Right lobe of liver (tissue), 6 donors: ENCODE results near the gene SUMO1. TPM values are rescaled to one million over a fixed set of nuclear protein-coding genes. Genes with fewer than 3 reads are reported as not detected.

Experiments used
- ATAC-seq, 4 donors: fragments of 200-7000 bp; cut with Tn5 transposase; one replicate each; pipeline ENCODE4 v1.9.1; 2020; ENCODE audit warnings: mild to moderate bottlenecking in 4 of 4, moderate library complexity in 4 of 4
- DNase-seq, 3 donors: peaks; one replicate each; pipeline ENCODE4 v3.0.0-alpha.2; 2020
- H3K27ac ChIP-seq, 3 donors: fragments of 200-600 bp; one replicate each; pipeline ENCODE4 v1.8.0; 2022
- H3K27me3 ChIP-seq, 2 donors: fragments of 200-600 bp; one replicate each; pipeline ENCODE4 v1.8.0; 2022
- H3K36me3 ChIP-seq, 4 donors: fragments of 200-600 bp; sonication (generic) in 1 of 4; one replicate each; pipeline versions ENCODE4 v1.5.1 to v1.8.0; 2017 to 2022; ENCODE audit warnings: control low read depth in 1 of 4
- H3K4me1 ChIP-seq, 4 donors: fragments of 200-600 bp; sonication (generic) in 1 of 4; one replicate each; pipeline versions ENCODE4 v1.5.1 to v1.8.0; 2017 to 2022; ENCODE audit warnings: control low read depth in 1 of 4
- H3K4me3 ChIP-seq, 3 donors: fragments of 200-600 bp; one replicate each; pipeline ENCODE4 v1.8.0; 2022
- H3K9me3 ChIP-seq, 4 donors: fragments of 200-600 bp; sonication (generic) in 1 of 4; one replicate each; pipeline versions ENCODE4 v1.5.1 to v1.8.0; 2017 to 2022; ENCODE audit warnings: control low read depth in 1 of 4
- CTCF ChIP-seq, 4 donors: fragments of 200-600 bp in 3 of 4; fragments of 450-650 bp in 1 of 4; IDR thresholded peaks; one replicate each; pipeline versions ENCODE4 v1.5.1 to v1.8.0; 2016 to 2022; ENCODE audit warnings: antibody characterized with exemption in 4 of 4, mild to moderate bottlenecking in 2 of 4
- POLR2A ChIP-seq: fragments of 450-650 bp; IDR thresholded peaks from one replicate; pipeline ENCODE4 v1.6.1; 2017; ENCODE audit warnings: antibody characterized with exemption, mild to moderate bottlenecking
- WGBS: methylation state at CpG from one replicate; pipeline ENCODE4 v1.1.6; 2018; ENCODE audit warnings: low coverage, low lambda C conversion rate; ENCODE audit not compliant: insufficient coverage; ENCODE audit errors: missing lambda C conversion rate; 5-methylcytosine and 5-hydroxymethylcytosine counted together
- intact Hi-C, 2 donors: fragments of 100-400 bp; cut with DNase I; formaldehyde crosslinking; loops; one replicate each; pipeline versions ENCODE4 v1.11.2 to v1.14.1; 2022
- total RNA-seq, 6 experiments: library from RNA; depleted of rRNA in 2 of 6; stranded (reverse); fragments of >200 nt in 2 of 6; fragmentation: NEBNext Ultra II Directional in 3 of 6; extraction: Animal tissue kit (Norgen Biotek cat#: 25700) in 3 of 6; gene quantifications; one replicate each; pipeline versions ENCODE4 v1.1.0 to v1.2.4, GENCODE V29; 2016 to 2023
- donor health status: DM: no; HTN: yes; CAD: no.
- donor health status: DM: no; HTN: no; CAD: no.
- donor health status: DM: no; HTN: no; CAD: no.
- donor health status: DM: no; HTN: yes; CAD: no.
- donor health status: DM: no; HTN: yes; CAD: no.

Gene SUMO1
- total RNA-seq, 6 experiments from 2014 or later = 43.3 to 70.8 (median 55.0) TPM

- intact Hi-C loops = no loop called here
- no peak for TF ChIP-seq POLR2A
- no peak for TF ChIP-seq CTCF (IDR thresholded peaks at IDR 0.05)
- Histone ChIP-seq H3K9me3 (no peaks in the 10 kb centered on the region), H3K4me3 (no peak overlapping the region), H3K27me3 (no peaks in the 10 kb centered on the region), H3K27ac (no peak overlapping the region), H3K4me1 (no peaks in the 10 kb centered on the region), H3K36me3 (no peaks in the 10 kb centered on the region)
- DNase-seq = no peak
- no peak for ATAC-seq
Measured at GRCh38 chr2:202169131-202169530, 69.3 kb downstream of the SUMO1 start.

GRCh38 chr2:202165945-202166344 lies 72.5 kb downstream of the SUMO1 start:
- no peak overlapping the region for H3K27ac ChIP-seq
- DNase-seq = no peak
- H3K9me3 ChIP-seq = no peaks in the 10 kb centered on the region
- 50% methylated on average over 1 of the region's 1 CpG for WGBS
- H3K4me3 ChIP-seq = no peak overlapping the region
- TF ChIP-seq POLR2A = no peak
- TF ChIP-seq CTCF (IDR thresholded peaks at IDR 0.05) = no peak
- H3K4me1 ChIP-seq = no peaks in the 10 kb centered on the region
- intact Hi-C loops = no loop called here
- ATAC-seq = no peak
- H3K36me3 ChIP-seq = no peaks in the 10 kb centered on the region
- no peaks in the 10 kb centered on the region for H3K27me3 ChIP-seq

GRCh38 chr2:202165208-202165607 lies 73.2 kb downstream of the SUMO1 start:
- no peaks in the 10 kb centered on the region for H3K27me3 ChIP-seq
- DNase-seq (no peak), ATAC-seq (no peak)
- H3K4me3 ChIP-seq = no peak overlapping the region
- WGBS = 57% methylated on average over 3 of the region's 5 CpGs
- intact Hi-C loops = no loop called here
- no peak overlapping the region for H3K27ac ChIP-seq
- H3K9me3 ChIP-seq = no peaks in the 10 kb centered on the region
- TF ChIP-seq POLR2A (no peak), CTCF (IDR thresholded peaks at IDR 0.05) (no peak)
- no peaks in the 10 kb centered on the region for H3K36me3 ChIP-seq
- H3K4me1 ChIP-seq = no peaks in the 10 kb centered on the region

GRCh38 chr2:202164411-202164810 lies 74.0 kb downstream of the SUMO1 start:
- intact Hi-C loops = no loop called here
- Histone ChIP-seq H3K9me3 (no peaks in the 10 kb centered on the region), H3K4me3 (no peak overlapping the region), H3K4me1 (no peaks in the 10 kb centered on the region), H3K27me3 (no peaks in the 10 kb centered on the region), H3K36me3 (no peaks in the 10 kb centered on the region), H3K27ac (no peak overlapping the region)
- DNase-seq (no peak), ATAC-seq (no peak)
- WGBS = 52% methylated on average over 2 of the region's 3 CpGs
- no peak for TF ChIP-seq CTCF (IDR thresholded peaks at IDR 0.05)
- TF ChIP-seq POLR2A = no peak

GRCh38 chr2:202161151-202161835 lies 77.1 kb downstream of the SUMO1 start:
- 46% methylated on average over 7 of the region's 8 CpGs for WGBS
- Histone ChIP-seq H3K9me3 (no peaks in the 10 kb centered on the region), H3K4me1 (no peaks in the 10 kb centered on the region), H3K36me3 (no peaks in the 10 kb centered on the region), H3K27ac (no peak overlapping the region), H3K27me3 (no peaks in the 10 kb centered on the region), H3K4me3 (no peak overlapping the region)
- ATAC-seq = no peak
- DNase-seq = no peak
- TF ChIP-seq CTCF (IDR thresholded peaks at IDR 0.05) (no peak), POLR2A (no peak)
- intact Hi-C loops = no loop called here
